Cerebellar cortex (tissue), 1 donor: ENCODE data around the gene TBCC.
"Not testable (repeated sequence)": the region's sequence is repeated elsewhere in the genome, so short reads cannot be mapped to it uniquely, and the experiment has no call there.

Experiments used
- DNase-seq: peaks from one replicate; pipeline ENCODE4 v3.0.0-alpha.2; 2015; ENCODE audit warnings: low spot score

TBCC gene

GRCh38 chr6:42733867-42734481 lies 11.9 kb downstream of the TBCC start:
- not testable (repeated sequence) for DNase-seq

GRCh38 chr6:42729731-42730130 lies 16.2 kb downstream of the TBCC start:
- no peak for DNase-seq

GRCh38 chr6:42727627-42728026 lies 18.3 kb downstream of the TBCC start:
- DNase-seq = no peak

- DNase-seq = peak; percentile 26
These were observed 18.8 kb downstream of the TBCC start for GRCh38 chr6:42727087-42727611.

- DNase-seq = peak; percentile 92
These were observed 19.3 kb downstream of the TBCC start for GRCh38 chr6:42726485-42727086.

GRCh38 chr6:42726026-42726425 lies 19.9 kb downstream of the TBCC start:
- DNase-seq = no peak

DNA sequence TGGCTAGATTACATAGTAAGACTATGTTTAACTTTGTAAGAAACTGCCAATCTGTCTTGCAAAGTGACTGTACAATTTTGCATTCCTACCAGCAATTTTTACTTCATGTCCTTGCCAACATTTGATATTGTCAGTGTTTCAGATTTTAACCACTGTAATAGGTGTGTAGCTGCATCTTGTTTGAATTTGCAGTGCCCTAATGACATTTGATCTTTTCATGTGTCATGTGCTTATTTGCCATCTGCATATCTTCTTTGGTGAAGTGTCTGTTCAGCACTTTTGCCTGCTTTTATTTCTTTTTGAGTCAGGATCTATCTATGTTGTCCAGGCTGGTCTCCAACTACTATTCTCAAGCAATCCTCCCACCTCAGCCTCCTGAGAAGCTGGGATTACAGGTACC lies 21.1 kb downstream of the TBCC start:
- DNase-seq = no peak

- DNase-seq = no peak
These were observed 23.4 kb downstream of the TBCC start, which contains the start of gene PRPH2 for GRCh38 chr6:42722497-42722896. Gene PRPH2 (minus strand): TSS chr6:42722597. CDS start chr6:42722334, 263 bp downstream.

DNA sequence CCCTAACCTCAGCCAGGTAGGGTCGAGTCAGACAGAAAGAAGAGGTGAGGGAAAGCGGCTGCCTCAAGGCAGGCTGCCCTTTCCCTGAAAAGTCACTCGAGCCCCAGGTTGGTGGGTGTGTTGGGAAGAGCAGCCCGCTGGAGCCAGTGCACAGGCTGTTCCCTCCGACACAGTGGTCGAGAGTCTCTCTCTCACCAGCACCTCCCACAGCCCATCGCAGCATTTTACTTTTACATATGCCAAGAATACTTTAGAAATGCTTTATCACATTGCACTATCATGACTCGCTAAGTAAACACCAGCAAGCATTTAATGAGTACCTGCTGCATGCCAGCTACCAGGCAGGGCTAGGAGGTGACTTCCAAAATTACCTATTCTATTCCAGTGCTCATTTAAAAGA lies 25.2 kb downstream of the TBCC start:
- DNase-seq = no peak

DNA sequence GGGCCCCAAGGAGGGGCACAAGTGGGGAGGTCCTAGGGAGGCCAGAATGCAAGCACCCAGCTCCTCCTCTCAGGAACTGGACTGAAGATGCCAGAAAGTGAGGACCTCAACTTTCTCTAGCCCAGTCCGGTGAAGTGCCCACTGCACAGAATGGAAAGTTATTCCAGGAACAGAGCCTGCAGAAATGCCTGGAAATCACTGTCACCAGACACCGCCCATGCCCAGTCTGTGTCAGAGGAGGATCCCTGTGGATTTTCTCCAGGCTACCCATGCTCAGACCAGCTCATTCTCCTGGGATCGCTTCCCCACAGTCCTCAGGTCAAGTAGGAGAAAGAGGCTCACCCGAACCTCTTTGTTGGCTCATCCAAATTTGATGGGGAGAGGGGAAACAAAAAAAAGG lies 30.0 kb downstream of the TBCC start:
- DNase-seq = no peak

GRCh38 chr6:42714098-42714761 lies 31.7 kb downstream of the TBCC start:
- DNase-seq = no peak

DNA sequence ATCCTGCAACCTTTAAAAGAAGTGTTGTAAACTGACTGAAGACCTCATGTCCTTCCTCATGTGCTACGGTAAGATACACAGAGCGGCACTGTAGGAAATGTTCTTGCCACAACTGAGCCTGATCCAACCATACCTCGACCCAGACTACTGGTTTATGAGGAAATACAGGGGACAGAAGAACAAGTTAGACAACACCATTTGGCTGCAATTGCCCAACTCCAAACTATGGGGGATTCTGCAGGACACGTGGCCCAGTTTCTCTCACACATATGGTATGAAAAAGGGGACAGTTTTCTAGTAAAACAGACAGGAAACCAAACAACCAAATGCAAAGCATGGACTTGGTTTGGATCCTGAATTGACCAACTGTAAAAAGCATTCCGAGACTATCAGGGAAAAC lies 34.0 kb downstream of the TBCC start:
- no peak for DNase-seq

- DNase-seq = no peak
These were observed 35.6 kb downstream of the TBCC start for GRCh38 chr6:42710316-42710715.

DNA sequence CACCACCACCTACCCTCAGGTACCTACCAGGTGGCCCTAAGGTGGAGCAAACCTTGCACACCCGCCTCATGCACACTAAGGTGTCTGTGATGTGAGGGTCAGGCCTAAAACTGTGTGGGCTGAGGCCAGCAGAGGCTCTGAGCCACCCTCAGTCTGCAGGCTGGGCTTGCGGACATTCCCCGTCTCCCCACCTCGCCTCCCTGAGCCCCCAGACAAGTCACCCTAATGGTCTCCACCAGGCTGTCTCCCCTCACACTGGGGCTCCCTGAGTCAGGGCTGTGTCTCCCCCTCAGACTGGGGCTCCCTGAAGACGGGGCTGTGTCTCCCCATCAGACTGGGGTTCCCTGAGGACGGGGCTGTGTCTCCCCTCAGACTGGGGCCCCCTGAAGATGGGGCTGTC lies 36.0 kb downstream of the TBCC start:
- DNase-seq = no peak

- no peak for DNase-seq
These were observed 37.8 kb downstream of the TBCC start for GRCh38 chr6:42708096-42708495.

DNA sequence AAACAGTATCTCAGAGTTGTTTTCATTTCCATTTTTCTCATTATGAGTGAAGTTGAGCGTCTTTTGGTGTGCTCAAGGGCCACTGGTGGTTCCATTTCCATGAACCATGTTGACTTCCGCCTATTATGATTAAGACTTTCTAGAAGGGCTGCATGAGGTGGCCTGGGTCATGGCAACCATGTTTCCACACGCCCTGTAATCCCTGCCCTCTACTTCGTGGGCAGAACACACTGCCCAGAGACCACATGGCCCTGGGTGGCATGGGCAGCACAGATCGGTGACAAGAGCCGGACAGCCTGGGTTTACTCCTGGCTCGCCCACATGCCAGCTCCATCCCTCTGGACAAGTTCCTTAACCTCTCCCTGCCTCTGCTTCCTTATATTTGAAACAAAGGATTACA lies 38.3 kb downstream of the TBCC start:
- no peak for DNase-seq

DNA sequence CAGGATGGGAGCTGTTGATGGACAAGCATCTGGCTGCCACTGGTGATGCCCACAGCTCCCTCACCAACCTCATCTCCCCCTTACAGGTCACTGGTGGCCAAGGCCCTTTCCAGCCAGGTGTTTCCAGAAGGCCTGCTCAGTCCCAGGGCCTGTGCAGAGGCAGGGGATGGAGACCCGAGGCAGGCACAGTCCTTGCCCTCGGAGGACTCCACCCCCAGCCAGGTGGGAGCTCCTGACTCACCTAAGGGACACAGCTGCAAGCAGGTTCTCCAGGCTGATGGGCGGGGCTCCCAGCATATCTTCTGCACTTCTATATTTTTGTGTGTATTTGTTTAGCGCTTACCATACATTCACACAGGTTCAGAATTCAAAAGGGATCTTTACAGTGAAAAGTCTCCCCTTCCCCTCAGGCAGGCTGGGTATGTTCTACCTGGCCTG lies 40.9 kb downstream of the TBCC start:
- DNase-seq = no peak

GRCh38 chr6:42704251-42704936 lies 41.5 kb downstream of the TBCC start:
- peak; percentile 28 for DNase-seq

- not testable (repeated sequence) for DNase-seq
These were observed 43.1 kb downstream of the TBCC start for GRCh38 chr6:42702786-42703185.

GRCh38 chr6:42702200-42702599 lies 43.7 kb downstream of the TBCC start:
- DNase-seq = no peak

- DNase-seq = no peak
These were observed 47.7 kb downstream of the TBCC start for GRCh38 chr6:42698217-42698616.

DNA sequence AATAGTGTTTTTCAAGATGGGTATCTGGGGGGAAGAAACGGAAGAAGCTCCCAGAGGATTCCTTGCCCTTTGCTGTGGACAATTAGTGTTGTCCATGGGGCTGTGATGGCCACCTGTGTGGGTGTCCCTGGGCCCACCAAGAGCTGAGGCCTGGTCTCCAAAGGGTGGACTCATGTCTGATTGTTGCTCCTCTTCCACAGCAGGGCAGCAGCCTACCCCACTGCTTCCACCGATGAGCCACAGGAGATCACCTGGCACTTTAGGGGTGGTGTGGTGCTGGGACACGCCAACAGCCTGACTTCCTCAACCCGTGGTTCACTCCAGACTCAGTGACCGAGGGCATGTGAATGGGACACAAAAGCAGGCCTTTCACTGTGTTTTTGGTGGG lies 48.6 kb downstream of the TBCC start:
- no peak for DNase-seq
